HG02623 (cell line): ENCODE results near the gene EPS8L1.

Source experiments
- ATAC-seq: cut with Tn5 transposase; IDR thresholded peaks from one replicate; pipeline ENCODE4 v1.9.1; 2021; ENCODE audit warnings: moderate library complexity; ENCODE audit not compliant: unreplicated experiment

Gene EPS8L1

DNA sequence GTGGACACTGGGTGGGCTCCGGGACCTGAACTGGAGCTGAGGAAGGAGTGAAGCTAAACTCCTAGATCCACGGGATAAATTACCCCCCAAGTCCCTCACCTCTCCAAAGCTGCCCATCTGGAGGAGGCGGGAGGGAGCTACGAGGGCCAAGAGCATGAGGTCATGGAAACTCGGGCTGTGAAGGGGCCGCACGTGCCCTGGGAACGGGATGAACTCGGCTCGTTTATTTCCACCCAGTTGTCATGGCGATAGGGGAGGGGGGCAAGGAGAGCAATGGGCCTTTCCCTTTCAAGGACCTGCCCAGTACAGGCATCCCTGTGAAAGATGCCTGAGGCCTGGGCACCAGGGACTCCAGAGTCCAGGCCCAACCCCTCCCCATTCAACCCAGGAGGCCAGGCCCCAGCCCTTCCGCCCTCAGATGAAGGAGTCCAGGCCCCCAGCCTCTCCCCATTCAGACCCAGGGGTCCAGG is 37.9 kb downstream of the EPS8L1 start:
- ATAC-seq = no peak

DNA sequence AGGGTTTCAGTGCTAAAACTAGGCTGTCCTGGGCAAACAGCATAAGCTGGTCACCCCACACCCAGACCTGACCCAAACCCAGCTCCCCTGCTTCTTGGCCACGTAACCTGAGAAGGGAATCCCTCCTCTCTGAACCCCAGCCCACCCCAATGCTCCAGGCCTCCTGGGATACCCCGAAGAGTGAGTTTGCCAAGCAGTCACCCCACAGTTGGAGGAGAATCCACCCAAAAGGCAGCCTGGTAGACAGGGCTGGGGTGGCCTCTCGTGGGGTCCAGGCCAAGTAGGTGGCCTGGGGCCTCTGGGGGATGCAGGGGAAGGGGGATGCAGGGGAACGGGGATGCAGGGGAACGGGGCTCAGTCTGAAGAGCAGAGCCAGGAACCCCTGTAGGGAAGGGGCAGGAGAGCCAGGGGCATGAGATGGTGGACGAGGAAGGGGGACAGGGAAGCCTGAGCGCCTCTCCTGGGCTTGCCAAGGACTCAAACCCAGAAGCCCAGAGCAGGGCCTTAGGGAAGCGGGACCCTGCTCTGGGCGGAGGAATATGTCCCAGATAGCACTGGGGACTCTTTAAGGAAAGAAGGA is 39.0 kb downstream of the EPS8L1 start:
- no peak for ATAC-seq

DNA sequence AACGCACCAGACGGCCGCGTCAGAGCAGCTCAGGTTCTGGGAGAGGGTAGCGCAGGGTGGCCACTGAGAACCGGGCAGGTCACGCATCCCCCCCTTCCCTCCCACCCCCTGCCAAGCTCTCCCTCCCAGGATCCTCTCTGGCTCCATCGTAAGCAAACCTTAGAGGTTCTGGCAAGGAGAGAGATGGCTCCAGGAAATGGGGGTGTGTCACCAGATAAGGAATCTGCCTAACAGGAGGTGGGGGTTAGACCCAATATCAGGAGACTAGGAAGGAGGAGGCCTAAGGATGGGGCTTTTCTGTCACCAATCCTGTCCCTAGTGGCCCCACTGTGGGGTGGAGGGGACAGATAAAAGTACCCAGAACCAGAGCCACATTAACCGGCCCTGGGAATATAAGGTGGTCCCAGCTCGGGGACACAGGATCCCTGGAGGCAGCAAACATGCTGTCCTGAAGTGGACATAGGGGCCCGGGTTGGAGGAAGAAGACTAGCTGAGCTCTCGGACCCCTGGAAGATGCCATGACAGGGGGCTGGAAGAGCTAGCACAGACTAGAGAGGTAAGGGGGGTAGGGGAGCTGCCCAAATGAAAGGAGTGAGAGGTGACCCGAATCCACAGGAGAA is 39.9 kb downstream of the EPS8L1 start:
- ATAC-seq = no peak

DNA sequence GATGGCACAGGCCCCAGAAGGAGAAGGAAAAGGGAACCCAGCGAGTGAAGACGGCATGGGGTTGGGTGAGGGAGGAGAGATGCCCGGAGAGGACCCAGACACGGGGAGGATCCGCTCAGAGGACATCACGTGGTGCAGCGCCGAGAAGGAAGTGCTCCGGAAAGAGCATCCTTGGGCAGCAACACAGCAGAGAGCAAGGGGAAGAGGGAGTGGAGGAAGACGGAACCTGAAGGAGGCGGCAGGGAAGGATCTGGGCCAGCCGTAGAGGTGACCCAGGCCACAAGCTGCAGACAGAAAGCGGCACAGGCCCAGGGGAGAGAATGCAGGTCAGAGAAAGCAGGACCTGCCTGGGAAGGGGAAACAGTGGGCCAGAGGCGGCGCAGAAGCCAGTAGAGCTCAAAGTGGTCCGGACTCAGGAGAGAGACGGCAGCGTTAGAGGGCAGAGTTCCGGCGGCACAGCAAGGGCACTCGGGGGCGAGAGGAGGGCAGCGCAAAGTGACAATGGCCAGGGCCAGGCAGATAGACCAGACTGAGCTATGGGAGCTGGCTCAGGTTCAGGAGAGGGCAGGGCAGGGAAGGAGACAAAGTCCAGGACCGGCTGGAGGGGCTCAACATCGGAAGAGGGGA is 40.7 kb downstream of the EPS8L1 start:
- ATAC-seq = no peak

DNA sequence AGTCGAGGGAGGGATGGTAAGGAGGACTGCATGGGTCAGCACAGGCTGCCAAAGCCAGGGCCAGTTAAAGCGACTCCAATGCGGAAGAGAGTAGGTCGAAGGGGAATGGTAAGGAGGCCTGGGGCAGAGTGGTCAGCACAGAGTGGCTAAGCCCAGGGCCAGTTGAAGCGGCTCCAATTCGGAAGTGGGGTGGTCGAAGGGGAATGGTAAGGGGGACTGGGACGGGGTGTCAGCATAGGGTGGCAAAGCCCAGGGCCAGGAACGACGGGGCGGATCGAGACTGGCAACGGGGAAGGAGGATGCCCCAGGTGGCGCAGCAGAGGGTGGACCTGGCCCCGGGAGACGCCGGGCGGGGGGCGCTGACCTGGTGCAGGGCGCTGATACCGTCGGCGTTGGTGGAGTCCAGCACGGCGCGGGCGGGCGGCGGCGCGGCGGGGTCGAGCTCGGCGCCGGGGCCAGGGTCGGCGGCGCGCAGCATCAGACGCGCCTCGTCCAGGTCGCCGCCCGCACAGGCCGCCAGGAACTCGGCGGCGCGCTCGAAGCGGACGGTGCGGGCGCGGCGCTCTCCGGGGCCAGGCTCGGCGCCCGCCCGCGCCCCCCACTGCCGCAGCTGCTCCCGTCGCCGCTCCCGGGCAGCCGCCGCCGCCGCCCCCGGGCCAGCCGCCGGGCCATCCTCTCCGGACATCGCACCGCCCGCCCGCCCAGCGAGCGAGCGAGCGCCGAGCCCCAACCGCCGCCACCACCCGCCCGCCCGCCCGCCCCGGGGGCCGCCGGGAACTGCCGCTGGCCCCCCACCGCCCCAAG is 41.4 kb downstream of the EPS8L1 start, which contains the start of gene PPP1R12C:
Gene PPP1R12C, minus strand, starts transcription at position 779 of the 804 bp plus-strand sequence. Its CDS starts 94 bp downstream, at position 685.
- ATAC-seq = no peak

DNA sequence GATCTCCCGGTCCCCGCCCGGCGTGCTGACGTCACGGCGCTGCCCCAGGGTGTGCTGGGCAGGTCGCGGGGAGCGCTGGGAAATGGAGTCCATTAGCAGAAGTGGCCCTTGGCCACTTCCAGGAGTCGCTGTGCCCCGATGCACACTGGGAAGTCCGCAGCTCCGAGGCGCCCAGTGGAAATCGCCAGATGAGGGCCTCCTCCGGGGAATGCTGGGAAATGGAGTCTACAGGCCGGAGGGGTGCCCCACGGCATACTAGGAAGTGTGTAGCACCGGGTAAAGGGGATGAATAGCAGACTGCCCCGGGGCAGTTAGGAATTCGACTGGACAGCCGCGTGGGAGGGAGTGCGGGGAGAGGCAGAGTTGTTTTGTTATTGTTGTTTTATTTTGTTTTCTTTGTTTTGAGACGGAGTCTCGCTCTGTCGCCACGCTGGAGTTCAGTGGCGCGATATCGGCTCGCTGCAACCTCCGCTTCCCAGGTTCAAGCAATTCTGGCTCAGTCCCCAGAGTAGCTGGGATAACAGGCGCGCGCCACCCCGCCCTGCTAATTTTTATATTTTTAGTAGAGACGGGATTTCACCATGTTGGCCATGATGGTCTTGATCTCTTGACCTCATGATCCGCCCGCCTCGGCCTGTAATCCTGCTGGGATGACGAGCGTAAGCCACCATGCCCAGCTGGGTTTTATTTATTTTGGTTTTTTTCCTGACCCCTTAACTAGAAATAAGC is 42.2 kb downstream of the EPS8L1 start:
- ATAC-seq = peak; percentile 84

DNA sequence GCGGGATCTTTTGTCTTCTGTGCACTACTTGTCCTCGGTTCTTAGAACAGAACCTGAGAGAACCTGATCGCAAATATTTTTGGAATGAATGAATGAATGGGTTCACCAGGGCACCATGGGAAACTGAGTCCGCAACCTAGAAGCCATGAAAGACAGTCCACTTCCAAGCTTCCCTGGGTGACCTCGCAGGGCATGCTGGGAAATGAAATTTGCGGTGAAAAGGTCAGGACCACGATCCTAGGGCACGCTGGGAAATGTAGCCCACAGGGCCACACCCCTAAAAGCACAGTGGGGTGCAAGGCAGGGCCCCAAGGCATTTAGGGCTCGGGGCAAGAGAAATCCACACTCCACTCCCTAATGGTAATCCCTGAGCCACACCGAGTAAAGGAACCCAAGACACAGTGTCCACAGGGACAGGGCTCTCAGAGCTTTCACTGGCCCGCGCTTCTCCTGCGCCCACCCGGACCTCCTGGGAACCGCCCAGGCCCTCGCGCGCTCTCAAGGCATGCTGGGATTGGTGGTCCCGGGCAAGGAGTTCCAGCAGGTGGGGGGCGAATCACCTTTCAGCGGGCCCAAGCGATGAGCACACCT is 42.8 kb downstream of the EPS8L1 start:
- ATAC-seq = no peak

DNA sequence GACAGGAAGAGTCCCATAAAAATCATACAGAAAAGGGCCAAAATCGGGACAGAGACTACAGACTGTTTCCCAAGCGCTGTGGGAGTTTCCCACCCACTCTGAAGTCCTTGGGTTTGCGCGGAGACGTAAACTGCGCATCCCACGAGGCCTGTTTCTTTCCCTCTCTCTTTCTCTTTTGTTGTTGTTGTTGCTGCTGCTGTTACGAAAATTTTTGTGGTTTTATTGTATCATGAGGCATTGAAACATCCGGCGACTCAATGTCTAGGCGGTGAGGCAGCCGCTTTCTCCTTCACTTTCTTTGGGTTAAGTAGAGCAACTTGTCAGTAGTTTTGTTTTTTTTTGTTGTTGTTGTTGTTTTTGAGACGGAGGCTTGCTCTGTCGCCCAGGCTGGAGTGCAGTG is 43.4 kb downstream of the EPS8L1 start:
- no peak for ATAC-seq

DNA sequence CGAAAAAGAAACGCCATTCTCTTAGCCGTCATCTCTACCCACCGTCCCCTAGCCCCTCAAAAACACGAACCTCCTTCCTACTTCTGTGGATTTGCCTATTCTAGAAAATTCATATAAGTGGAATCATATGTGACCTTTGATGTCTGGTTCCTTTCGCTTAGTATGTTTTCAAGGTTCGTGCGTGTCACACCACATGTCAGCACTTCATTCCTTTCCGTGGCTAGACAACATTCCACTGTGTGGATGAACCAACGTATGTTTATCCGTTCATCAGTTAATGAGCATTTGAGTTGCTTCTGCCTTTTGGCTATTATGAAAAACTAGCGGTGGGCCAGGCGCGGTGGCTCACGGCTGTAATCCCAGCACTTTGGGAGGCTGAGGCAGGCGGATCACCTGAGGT is 55.8 kb downstream of the EPS8L1 start:
- no peak for ATAC-seq

DNA sequence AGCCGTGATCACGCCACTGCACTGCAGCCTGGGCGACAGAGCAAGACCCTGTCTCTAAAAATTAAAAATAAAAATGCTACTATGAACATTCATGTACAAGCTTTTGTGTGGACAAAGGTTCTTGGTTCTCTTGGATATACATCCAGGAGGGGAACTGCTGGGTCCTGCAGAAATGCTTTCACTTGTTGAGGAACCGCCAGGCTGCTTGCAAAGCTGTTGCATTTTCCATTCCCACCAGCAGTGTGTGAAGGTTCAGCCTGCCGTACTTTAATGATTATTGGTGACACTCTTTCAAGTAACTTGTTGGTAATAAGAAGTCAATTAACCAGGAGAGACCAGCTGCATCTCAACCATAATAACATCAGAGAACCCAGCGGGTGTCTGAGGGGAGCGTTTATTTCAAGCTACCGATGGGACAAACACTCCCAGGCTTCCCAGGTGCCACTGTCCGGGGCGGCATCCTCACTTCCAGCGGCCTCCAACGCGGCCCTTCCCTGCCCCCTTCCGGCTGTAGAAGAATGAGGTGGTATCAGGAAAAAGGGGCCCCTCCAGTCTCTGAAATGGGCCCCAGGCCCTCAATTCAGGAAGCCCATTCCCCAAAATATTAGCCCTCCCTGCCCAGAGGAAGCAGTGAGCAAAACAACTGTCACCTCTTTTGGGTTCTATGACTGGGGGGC is 56.9 kb downstream of the EPS8L1 start:
- ATAC-seq = no peak

DNA sequence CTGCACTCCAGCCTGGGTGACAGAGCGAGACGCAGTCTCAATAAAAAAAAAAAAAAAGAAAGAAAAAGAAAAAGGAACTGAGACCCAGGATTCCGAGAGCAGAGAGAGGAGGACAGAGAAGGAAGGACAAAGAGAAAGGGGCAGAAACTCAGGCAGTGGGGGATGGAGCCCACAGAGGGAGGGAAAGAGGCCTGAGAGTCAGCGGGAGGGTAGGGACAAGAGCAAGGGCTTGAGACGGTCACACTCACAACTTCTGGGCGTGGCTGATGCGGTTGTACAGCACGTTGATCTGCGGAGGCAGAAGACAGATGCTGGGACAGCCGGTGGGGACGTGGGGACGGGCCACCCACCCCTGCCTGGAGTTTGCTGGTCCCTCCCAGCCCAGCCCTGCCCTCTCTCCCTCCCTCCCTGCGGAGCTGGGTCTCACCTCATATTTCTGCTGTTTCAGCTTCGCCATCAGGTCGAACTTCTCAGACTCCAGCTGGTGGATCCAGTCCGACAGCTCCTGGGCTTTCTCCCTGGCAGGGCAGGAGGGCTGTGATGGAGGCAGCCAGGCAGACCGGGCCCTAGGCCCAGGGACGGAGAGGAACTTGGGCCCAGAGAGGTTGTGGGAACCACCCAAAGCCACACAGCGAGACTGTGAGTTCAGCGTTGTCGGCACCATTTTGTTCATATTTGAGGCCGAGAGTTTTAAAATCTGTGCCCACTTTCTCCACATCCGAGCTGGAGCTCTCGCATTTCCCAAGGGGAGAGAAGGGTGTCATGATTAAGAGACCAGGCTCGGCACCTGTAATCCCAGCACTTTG is 58.2 kb downstream of the EPS8L1 start:
- no peak for ATAC-seq

DNA sequence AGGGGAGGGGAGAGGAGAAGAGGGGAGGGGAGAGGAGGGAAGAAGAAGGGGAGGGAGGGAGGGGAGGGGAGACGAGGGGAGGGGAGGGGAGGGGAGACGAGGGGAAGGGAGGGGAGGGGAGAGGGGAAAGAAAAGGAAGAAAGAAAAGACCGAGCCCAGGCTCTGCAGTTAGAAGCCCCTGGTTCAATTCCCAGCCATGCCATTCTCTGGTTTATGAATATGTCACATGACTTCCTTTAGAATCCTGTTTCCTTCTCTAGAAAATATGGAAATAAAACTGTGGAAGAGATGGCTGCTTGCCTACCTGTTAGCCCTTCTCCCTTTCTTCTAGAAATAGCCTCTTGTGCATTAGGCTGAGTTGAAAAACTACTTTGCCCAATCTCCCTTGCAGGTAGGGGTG is 59.1 kb downstream of the EPS8L1 start:
- no peak for ATAC-seq

DNA sequence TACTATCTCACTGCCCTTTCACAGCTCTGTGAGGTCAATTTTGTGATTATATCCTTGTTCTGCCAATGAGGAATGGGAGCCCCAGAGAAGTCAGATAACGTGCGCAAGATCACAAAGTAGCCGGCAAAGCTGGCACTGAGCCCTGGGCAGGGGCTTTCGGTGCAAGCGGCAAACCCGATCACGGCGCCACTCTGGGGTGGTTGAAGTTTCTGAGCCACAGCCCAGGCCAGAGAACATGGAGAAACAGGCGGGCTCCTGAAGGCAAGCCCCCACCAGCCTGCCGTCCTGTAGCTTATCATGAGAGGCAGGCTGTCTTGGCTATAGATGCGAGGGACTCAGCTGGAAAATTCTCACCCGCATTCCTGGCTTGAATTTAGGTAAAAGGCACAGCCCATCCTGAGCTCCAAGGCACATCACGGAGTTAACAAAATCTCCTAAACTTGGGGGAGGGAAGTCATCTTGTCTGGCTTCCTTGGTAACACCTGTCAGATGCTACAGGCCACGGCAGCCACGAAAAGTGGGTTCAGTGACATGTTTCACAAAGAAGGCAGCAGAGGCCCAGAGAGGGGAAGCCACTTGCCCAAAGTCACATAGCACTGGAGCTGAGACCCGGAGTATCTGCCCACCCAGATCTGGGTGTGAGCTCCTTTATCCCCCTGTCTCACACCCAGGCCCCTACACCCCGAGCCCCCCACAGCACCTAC is 60.9 kb downstream of the EPS8L1 start:
- ATAC-seq = no peak
